SHP77 treated with DMSO at 0.1 percent for 48 hours (cell line): ENCODE measurements around the gene ADARB2.

Experiments used
- DNase-seq: peaks from one replicate; lab custom pipeline; 2025; lab: John Stamatoyannopoulos, UW

ADARB2 gene

GRCh38 chr10:1569208-1569607 lies 168.1 kb downstream of the ADARB2 start:
- DNase-seq: no peak

GRCh38 chr10:1567742-1568495 lies 169.4 kb downstream of the ADARB2 start:
- no peak for DNase-seq

- no peak for DNase-seq
Observed at GRCh38 chr10:1567152-1567551, 170.2 kb downstream of the ADARB2 start.

GRCh38 chr10:1564791-1565190 lies 172.5 kb downstream of the ADARB2 start:
- no peak for DNase-seq

- DNase-seq: no peak
Observed at GRCh38 chr10:1563028-1563427, 174.3 kb downstream of the ADARB2 start.

GRCh38 chr10:1561731-1562337 lies 175.5 kb downstream of the ADARB2 start:
- no peak for DNase-seq

- no peak for DNase-seq
Observed at GRCh38 chr10:1560535-1561192, 176.7 kb downstream of the ADARB2 start.

GRCh38 chr10:1559761-1560160 lies 177.6 kb downstream of the ADARB2 start:
- DNase-seq: no peak

GRCh38 chr10:1559311-1559710 lies 178.0 kb downstream of the ADARB2 start:
- no peak for DNase-seq

GRCh38 chr10:1558906-1559305 lies 178.4 kb downstream of the ADARB2 start:
- no peak for DNase-seq

GRCh38 chr10:1557081-1557480 lies 180.2 kb downstream of the ADARB2 start:
- no peak for DNase-seq

GRCh38 chr10:1556496-1556895 lies 180.8 kb downstream of the ADARB2 start:
- DNase-seq: no peak

- no peak for DNase-seq
Observed at GRCh38 chr10:1553951-1554350, 183.4 kb downstream of the ADARB2 start.

- no peak for DNase-seq
Observed at GRCh38 chr10:1552881-1553670, 184.2 kb downstream of the ADARB2 start.

GRCh38 chr10:1552406-1552805 lies 184.9 kb downstream of the ADARB2 start:
- peak; percentile 25 for DNase-seq

GRCh38 chr10:1551636-1552338 lies 185.5 kb downstream of the ADARB2 start:
- peak; percentile 30 for DNase-seq

GRCh38 chr10:1550616-1551015 lies 186.7 kb downstream of the ADARB2 start:
- no peak for DNase-seq

- DNase-seq: no peak
Observed at GRCh38 chr10:1550291-1550595, 187.1 kb downstream of the ADARB2 start.

GRCh38 chr10:1549591-1550290 lies 187.6 kb downstream of the ADARB2 start:
- peak; percentile 64 for DNase-seq

GRCh38 chr10:1548596-1548995 lies 188.7 kb downstream of the ADARB2 start:
- no peak for DNase-seq

- no peak for DNase-seq
Observed at GRCh38 chr10:1548146-1548545, 189.2 kb downstream of the ADARB2 start.
